ENCODE results near the gene FOXK1.
A peak's percentile ranks its signal among the peaks of the same experiment; 100 is the strongest.

FOXK1 gene

DNA sequence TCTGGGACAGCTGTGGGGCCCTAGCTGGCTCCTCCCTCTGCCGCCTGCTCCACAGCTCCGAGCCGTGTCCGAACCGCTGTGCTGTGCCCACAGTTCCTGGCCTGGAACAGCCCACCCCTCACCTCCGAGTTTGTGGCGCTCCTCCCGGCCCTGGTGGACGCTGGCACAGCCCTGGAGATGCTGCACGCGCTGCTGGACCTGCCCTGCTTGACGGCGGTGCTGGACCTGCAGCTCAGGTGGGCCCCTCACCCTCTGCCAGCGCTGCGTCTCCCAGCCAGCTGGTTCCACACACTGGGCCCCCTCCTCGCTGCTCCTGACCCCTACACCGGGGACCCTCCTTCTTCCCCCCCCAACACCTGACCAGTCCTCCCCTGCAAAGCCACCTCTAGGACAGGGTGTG is 105.4 kb downstream of the FOXK1 start:
- Histone ChIP-seq H4K20me1 (peaks cover 0 to 99% (median 70%) of the 10 kb centered on the region in 11 experiments; a peak in 19 of 22 replicates), H3K4me3 (no peak overlapping the region), H3K4me2 (no peak overlapping the region), H3K27ac (no peak overlapping the region; a peak in 1 of 22 replicates), H3K36me3 (peaks cover 82 to 93% (median 90%) of the 10 kb centered on the region in 11 experiments), H3K4me1 (peaks cover 14 to 47% (median 17%) of the 10 kb centered on the region in 10 experiments), H3K27me3 (no peaks in the 10 kb centered on the region), H3K9me3 (replicated peaks in 1 of 11) (no peaks in the 10 kb centered on the region), H3K9ac (no peak overlapping the region)
- no peak for TF ChIP-seq Cebpa-rat (IDR thresholded peaks at IDR 0.05)

DNA sequence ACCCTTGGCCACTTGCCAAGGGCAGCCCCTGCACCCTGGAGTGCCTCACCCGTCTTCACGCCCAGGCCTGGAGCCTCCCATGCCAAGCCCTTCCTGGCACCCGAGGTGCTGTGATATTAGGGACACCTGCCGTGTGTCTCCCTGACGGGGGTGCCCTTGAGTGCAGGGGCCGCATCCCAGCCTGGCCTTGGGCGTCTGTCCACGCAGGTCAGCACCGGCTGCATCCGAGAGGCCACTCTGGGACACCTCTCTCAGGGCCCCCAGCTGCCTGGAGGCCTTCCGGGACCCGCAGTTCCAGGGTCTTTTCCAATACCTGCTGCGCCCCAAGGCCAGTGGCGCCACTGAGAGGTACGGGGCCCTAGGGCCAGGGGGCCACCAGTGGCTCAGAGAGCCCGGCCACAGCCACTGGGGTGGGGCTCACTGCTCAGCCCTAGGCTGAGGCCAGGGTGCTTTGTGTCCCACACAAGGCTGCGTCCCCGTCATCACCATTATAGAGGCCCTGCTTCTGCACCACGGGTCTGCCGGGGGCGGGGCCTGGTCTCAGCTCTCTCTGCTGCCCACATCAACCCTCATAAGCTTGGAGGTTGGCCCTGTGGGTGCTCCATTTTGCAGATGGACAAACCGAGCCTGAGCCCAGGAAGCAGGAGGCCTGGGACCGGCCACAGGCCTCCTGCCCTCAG is 106.0 kb downstream of the FOXK1 start:
- H3K9ac ChIP-seq, result no peak overlapping the region
- no peak overlapping the region for H3K4me2 ChIP-seq
- H3K36me3 ChIP-seq, result peaks cover 76 to 92% (median 84%) of the 10 kb centered on the region in 11 experiments
- H3K4me3 ChIP-seq, result no peak overlapping the region
- no peaks in the 10 kb centered on the region for H3K9me3 ChIP-seq (replicated peaks in 1 of 11)
- peaks cover 20 to 53% (median 22%) of the 10 kb centered on the region in 10 experiments for H3K4me1 ChIP-seq
- H4K20me1 ChIP-seq, result peaks cover 0 to 99% (median 65%) of the 10 kb centered on the region in 11 experiments; a peak in 19 of 22 replicates
- no peak overlapping the region; a peak in 1 of 22 replicates for H3K27ac ChIP-seq
- TF ChIP-seq Cebpa-rat (IDR thresholded peaks at IDR 0.05), result no peak
- H3K27me3 ChIP-seq, result no peaks in the 10 kb centered on the region

- Histone ChIP-seq H3K36me3 (peaks cover 70 to 92% (median 78%) of the 10 kb centered on the region in 11 experiments), H3K27me3 (no peaks in the 10 kb centered on the region), H3K9me3 (replicated peaks in 1 of 11) (peaks cover 0 to 4% (median 0%) of the 10 kb centered on the region in 11 experiments; a peak in 1 of 22 replicates), H4K20me1 (peaks cover 0 to 99% (median 59%) of the 10 kb centered on the region in 11 experiments; a peak in 19 of 22 replicates), H3K27ac (no peak overlapping the region), H3K9ac (no peak overlapping the region), H3K4me2 (no peak overlapping the region), H3K4me3 (no peak overlapping the region), H3K4me1 (peaks cover 26 to 59% (median 28%) of the 10 kb centered on the region in 10 experiments)
- no peak for TF ChIP-seq Cebpa-rat (IDR thresholded peaks at IDR 0.05)
These were observed 106.6 kb downstream of the FOXK1 start for GRCh38 chr7:4788627-4789189.

DNA sequence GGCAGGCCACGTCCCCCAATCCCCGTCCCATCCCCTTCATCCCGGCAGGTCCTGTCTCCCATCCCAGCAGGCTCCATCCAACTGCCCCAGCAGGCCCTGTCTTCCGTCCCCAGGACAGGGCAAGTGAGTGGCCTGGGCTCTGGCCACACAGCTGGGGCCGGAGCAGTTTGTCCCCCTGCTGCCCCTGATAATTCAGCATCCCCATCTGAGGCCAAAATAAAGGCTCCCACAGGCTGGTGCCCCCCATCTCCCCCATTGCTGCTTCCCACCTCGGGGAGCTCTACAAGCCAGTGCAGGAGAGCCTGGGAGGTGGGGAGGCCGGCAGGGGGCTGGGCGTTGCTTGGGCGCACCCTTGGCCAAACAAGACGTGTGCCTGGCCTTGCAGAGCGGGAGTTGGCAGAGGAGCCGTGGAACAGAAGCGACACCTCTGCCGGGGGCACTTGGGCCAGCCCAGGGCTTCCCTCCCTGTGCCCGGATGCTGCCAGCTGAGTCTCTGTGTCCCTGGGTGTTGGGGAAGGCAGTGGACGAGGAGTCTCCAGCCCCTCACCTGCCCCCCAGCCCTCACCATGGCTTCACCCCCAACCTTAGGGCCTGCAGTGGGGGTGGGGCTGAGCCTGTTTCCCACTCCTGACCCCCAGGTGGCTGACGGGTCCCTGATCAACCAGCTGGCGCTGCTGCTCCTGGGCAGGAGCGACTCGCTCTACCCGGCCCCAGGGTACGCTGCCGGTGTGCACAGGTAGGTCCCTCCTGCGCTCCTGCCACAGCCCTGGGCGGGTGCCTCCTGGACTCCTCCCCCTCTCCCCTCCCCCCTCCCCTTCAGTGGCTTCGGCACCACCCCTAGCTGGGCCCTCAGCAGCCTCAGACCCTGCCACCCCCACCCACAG is 107.3 kb downstream of the FOXK1 start:
- Histone ChIP-seq H3K4me3 (no peak overlapping the region), H3K27me3 (no peaks in the 10 kb centered on the region), H4K20me1 (peaks cover 0 to 99% (median 52%) of the 10 kb centered on the region in 11 experiments; a peak in 18 of 22 replicates), H3K9ac (0 out of 22 replicates have a peak overlapping the region, but pooled peaks of 1 of the 11 experiments have one; percentile 10), H3K9me3 (replicated peaks in 1 of 11) (peaks cover 0 to 4% (median 0%) of the 10 kb centered on the region in 11 experiments; a peak in 1 of 22 replicates), H3K36me3 (peaks cover 67 to 86% (median 74%) of the 10 kb centered on the region in 11 experiments), H3K4me1 (peaks cover 29 to 55% (median 35%) of the 10 kb centered on the region in 10 experiments), H3K27ac (no peak overlapping the region), H3K4me2 (no peak overlapping the region)
- TF ChIP-seq Cebpa-rat (IDR thresholded peaks at IDR 0.05), result no peak

GRCh38 chr7:4790078-4790465 is 108.0 kb downstream of the FOXK1 start:
- H3K9me3 ChIP-seq (replicated peaks in 1 of 11), result peaks cover 0 to 4% (median 0%) of the 10 kb centered on the region in 11 experiments; a peak in 1 of 22 replicates
- no peak overlapping the region for H3K4me2 ChIP-seq
- no peak for TF ChIP-seq Cebpa-rat (IDR thresholded peaks at IDR 0.05)
- peaks cover 60 to 80% (median 70%) of the 10 kb centered on the region in 11 experiments for H3K36me3 ChIP-seq
- no peak overlapping the region for H3K27ac ChIP-seq
- H4K20me1 ChIP-seq, result peaks cover 0 to 95% (median 48%) of the 10 kb centered on the region in 11 experiments; a peak in 17 of 22 replicates
- H3K4me1 ChIP-seq, result peaks cover 27 to 55% (median 39%) of the 10 kb centered on the region in 10 experiments
- H3K9ac ChIP-seq, result peak overlapping the region in 1 of 11 experiments; percentile 10; a peak in 1 of 22 replicates
- no peak overlapping the region for H3K4me3 ChIP-seq
- H3K27me3 ChIP-seq, result no peaks in the 10 kb centered on the region

GRCh38 chr7:4790516-4790991 is 108.5 kb downstream of the FOXK1 start:
- Histone ChIP-seq H3K9ac (peak overlapping the region in 4 of 11 experiments; percentile 0 to 34 (median 8); a peak in 2 of 22 replicates), H3K27me3 (no peaks in the 10 kb centered on the region), H3K4me2 (peak overlapping the region in 2 of 11 experiments; percentile 73 to 86; a peak in 4 of 22 replicates), H3K9me3 (replicated peaks in 1 of 11) (peaks cover 0 to 4% (median 0%) of the 10 kb centered on the region in 11 experiments; a peak in 1 of 22 replicates), H3K4me3 (no peak overlapping the region), H4K20me1 (peaks cover 0 to 91% (median 48%) of the 10 kb centered on the region in 11 experiments; a peak in 17 of 22 replicates), H3K36me3 (peaks cover 55 to 75% (median 66%) of the 10 kb centered on the region in 11 experiments), H3K27ac (no peak overlapping the region), H3K4me1 (peaks cover 22 to 52% (median 40%) of the 10 kb centered on the region in 10 experiments)
- no peak for TF ChIP-seq Cebpa-rat (IDR thresholded peaks at IDR 0.05)

- Histone ChIP-seq H3K27me3 (no peaks in the 10 kb centered on the region), H3K27ac (peak overlapping the region in 5 of 11 experiments; percentile 21 to 56 (median 50); a peak in 6 of 22 replicates), H3K36me3 (peaks cover 49 to 69% (median 59%) of the 10 kb centered on the region in 11 experiments), H4K20me1 (peaks cover 0 to 84% (median 43%) of the 10 kb centered on the region in 11 experiments; a peak in 17 of 22 replicates), H3K4me3 (peak overlapping the region in 2 of 10 experiments; percentile 11 to 48; a peak in 2 of 20 replicates), H3K4me2 (peak overlapping the region; percentile 35 to 99 (median 82)), H3K9me3 (replicated peaks in 1 of 11) (peaks cover 0 to 4% (median 0%) of the 10 kb centered on the region in 11 experiments; a peak in 1 of 22 replicates), H3K4me1 (peaks cover 21 to 48% (median 41%) of the 10 kb centered on the region in 10 experiments), H3K9ac (peak overlapping the region in 9 of 11 experiments; percentile 5 to 60 (median 51); a peak in 14 of 22 replicates)
- TF ChIP-seq Cebpa-rat (IDR thresholded peaks at IDR 0.05), result no peak
These were observed 109.1 kb downstream of the FOXK1 start for GRCh38 chr7:4791101-4791737.

All from BLaER1 treated with 17β-estradiol and CSF1 and Interleukin-3, amounts not matched to agents 10 nM and 100 nM (cell line).